ENCODE measurements around the gene CRIP2. TPM values are rescaled to one million over a fixed set of nuclear protein-coding genes. Genes with fewer than 3 reads are reported as not detected.

The CRIP2 gene
- total and polyA plus RNA-seq, 9 of the 15 experiments (the other 6 are each of a cell fraction or from before 2014, with no cell fraction given): 0.18 to 2.0 (median 0.69) TPM; not detected in 1

- ChIA-PET POLR2A (interaction anchor here (1.6 to 1.9 kb wide), 2 partner anchors 8 to 15 kb away, joined by 5 to 8 read pairs; no protein-coding TSS in a partner anchor), CTCF (ENCODE audit: low intra/inter-chr PET ratio) (interaction anchor here (1.1 kb wide), 1 partner anchor 17 kb away, joined by 4 read pairs; no protein-coding TSS in a partner anchor)
- intact Hi-C loops (cut with micrococcal nuclease) (loop anchor here (10.0 kb wide), 1 partner anchor 52 kb away; the partner anchor contains the start of gene TMEM121), in situ Hi-C loops (cut with MboI) (no loop called here)
- DNase-seq (ENCODE audit: extremely low read depth in 1 of 4, low spot score in 3 of 4) (no peak), FAIRE-seq (no peak), ATAC-seq (no peak)
- H3K27me3 ChIP-seq (ENCODE audit: control insufficient read depth in 2 of 2, insufficient read depth in 2 of 2, low read length in 2 of 2): peaks cover 0 to 7% of the 10 kb centered on the region in 2 experiments; a peak in 1 of 5 replicates
- H3K9me1 ChIP-seq (ENCODE audit: control insufficient read depth, insufficient read depth, low read length): no peaks in the 10 kb centered on the region
- BruUV-seq (replicated peaks): no TSS peak
- no peak overlapping the region for H2AFZ ChIP-seq (ENCODE audit: low read depth, low read length)
- H3K36me3 ChIP-seq (ENCODE audit: control insufficient read depth, insufficient read depth, low read length): peaks cover 20% of the 10 kb centered on the region; the same call in 1 of the 3 replicates
- H3K9me3 ChIP-seq (replicated peaks; ENCODE audit: control insufficient read depth, insufficient read depth, low read depth, low read length): no peaks in the 10 kb centered on the region
- peaks cover 0 to 85% of the 10 kb centered on the region in 2 experiments; a peak in 2 of 5 replicates for H3K4me1 ChIP-seq (replicated peaks in 1 of 2; ENCODE audit: control insufficient read depth in 2 of 2, insufficient read depth in 2 of 2, low read length in 2 of 2)
- peak overlapping the region in 1 of 2 experiments; percentile 26; a peak in 1 of 4 replicates for H3K9ac ChIP-seq (ENCODE audit: insufficient read depth in 1 of 2, low read depth in 2 of 2, low read length in 2 of 2)
- no peaks in the 10 kb centered on the region for H3K79me2 ChIP-seq (ENCODE audit: control insufficient read depth, insufficient read depth, low read length)
- no peak overlapping the region for H3K4me3 ChIP-seq
- H3K4me2 ChIP-seq (ENCODE audit: insufficient read depth, low read length): no peak overlapping the region
- 57% methylated on average over 5 of the region's 12 CpGs for WGBS (ENCODE audit: insufficient coverage, low coverage, missing lambda C conversion rate)
- no peak overlapping the region for H3K27ac ChIP-seq (ENCODE audit: extremely low read depth, low read depth, low read length)
- no peaks in the 10 kb centered on the region; the same call in 1 of the 2 replicates for H4K20me1 ChIP-seq (replicated peaks; ENCODE audit: control insufficient read depth, insufficient read depth, low read length)
- no peak for TF ChIP-seq ZNF24 (IDR thresholded peaks at IDR 0.05)
- TF ChIP-seq ZNF444 (CRISPR knock-in tag; IDR thresholded peaks at IDR 0.05): no peak
- TF ChIP-seq FOXA3 (CRISPR knock-in tag; conservative IDR thresholded peaks at IDR 0.05 in 1 of 2, IDR thresholded peaks at IDR 0.05 in 1 of 2): no peak
- TF ChIP-seq CBFA2T3 (IDR thresholded peaks at IDR 0.05): no peak
- no peak for TF ChIP-seq MXD1 (CRISPR knock-in tag; IDR thresholded peaks at IDR 0.05; ENCODE audit: borderline replicate concordance, poor library complexity, severe bottlenecking)
- TF ChIP-seq, protein P1, sequence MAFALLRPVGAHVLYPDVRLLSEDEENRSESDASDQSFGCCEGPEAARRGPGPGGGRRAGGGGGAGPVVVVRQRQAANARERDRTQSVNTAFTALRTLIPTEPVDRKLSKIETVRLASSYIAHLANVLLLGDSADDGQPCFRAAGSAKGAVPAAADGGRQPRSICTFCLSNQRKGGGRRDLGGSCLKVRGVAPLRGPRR (CRISPR knock-in tag; IDR thresholded peaks at IDR 0.05): no peak
- TF ChIP-seq POU5F1 (IDR thresholded peaks at IDR 0.05; ENCODE audit: borderline replicate concordance, low read depth, low read length, partially characterized antibody): no peak
- TF ChIP-seq, protein P2, sequence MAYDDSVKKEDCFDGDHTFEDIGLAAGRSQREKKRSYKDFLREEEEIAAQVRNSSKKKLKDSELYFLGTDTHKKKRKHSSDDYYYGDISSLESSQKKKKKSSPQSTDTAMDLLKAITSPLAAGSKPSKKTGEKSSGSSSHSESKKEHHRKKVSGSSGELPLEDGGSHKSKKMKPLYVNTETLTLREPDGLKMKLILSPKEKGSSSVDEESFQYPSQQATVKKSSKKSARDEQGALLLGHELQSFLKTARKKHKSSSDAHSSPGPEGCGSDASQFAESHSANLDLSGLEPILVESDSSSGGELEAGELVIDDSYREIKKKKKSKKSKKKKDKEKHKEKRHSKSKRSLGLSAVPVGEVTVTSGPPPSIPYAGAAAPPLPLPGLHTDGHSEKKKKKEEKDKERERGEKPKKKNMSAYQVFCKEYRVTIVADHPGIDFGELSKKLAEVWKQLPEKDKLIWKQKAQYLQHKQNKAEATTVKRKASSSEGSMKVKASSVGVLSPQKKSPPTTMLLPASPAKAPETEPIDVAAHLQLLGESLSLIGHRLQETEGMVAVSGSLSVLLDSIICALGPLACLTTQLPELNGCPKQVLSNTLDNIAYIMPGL (CRISPR knock-in tag; IDR thresholded peaks at IDR 0.05): no peak
Observed at GRCh38 chr14:105472486-105472991, 2.1 kb upstream of the CRIP2 start.
